Activated CD8-positive, alpha-beta T cell treated with anti-CD3 and anti-CD28 coated beads, Interleukin-2, amount 10 ng/mL, durations not matched to agents 7 days and 5 days (primary cell): ENCODE measurements around the gene NRN1L. TPM values are rescaled to one million over a fixed set of nuclear protein-coding genes. Genes with fewer than 3 reads are reported as not detected.

Experiments used
- ATAC-seq: fragments of 150-1000 bp; cut with Tn5 transposase; one replicate; pipeline ENCODE4 v1.10.0; 2021; ENCODE audit warnings: moderate library complexity
- CTCF ChIA-PET: fragments of 350-600 bp; sonication (Branson Sonifier 250); formaldehyde crosslinking; loops from one replicate; lab custom pipeline; 2021; ENCODE audit warnings: antibody characterized with exemption; lab: Charles Lee
- POLR2A ChIA-PET: fragments of 350-600 bp; sonication (Branson Sonifier 250); formaldehyde crosslinking; loops from one replicate; lab custom pipeline; 2021; ENCODE audit warnings: antibody characterized with exemption; lab: Charles Lee
- DNase-seq: peaks from one replicate; pipeline ENCODE4 v3.0.0-alpha.2; 2020
- H3K27ac Mint-ChIP-seq: one replicate; pipeline ENCODE4 v1.8.0; 2021; ENCODE audit warnings: mild to moderate bottlenecking, mixed read lengths
- H3K27me3 Mint-ChIP-seq: one replicate; pipeline ENCODE4 v1.8.0; 2021; ENCODE audit warnings: low read depth, mixed read lengths
- H3K36me3 Mint-ChIP-seq: one replicate; pipeline ENCODE4 v1.8.0; 2021; ENCODE audit warnings: low read depth, mixed read lengths
- H3K4me1 Mint-ChIP-seq: one replicate; pipeline ENCODE4 v1.8.0; 2021; ENCODE audit warnings: low read depth, mixed read lengths
- H3K4me3 Mint-ChIP-seq: one replicate; pipeline ENCODE4 v1.8.0; 2021; ENCODE audit warnings: mild to moderate bottlenecking, mixed read lengths
- H3K9me3 Mint-ChIP-seq: one replicate; pipeline ENCODE4 v1.8.0; 2022; ENCODE audit warnings: mixed read lengths; ENCODE audit not compliant: insufficient read depth
- total RNA-seq, 2 experiments: library from RNA; stranded (reverse); gene quantifications; one replicate each; pipeline ENCODE4 v1.2.3, GENCODE V29; 2021

Gene NRN1L
- total RNA-seq, 2 experiments from 2014 or later, result 1.2 to 1.4 TPM

DNA sequence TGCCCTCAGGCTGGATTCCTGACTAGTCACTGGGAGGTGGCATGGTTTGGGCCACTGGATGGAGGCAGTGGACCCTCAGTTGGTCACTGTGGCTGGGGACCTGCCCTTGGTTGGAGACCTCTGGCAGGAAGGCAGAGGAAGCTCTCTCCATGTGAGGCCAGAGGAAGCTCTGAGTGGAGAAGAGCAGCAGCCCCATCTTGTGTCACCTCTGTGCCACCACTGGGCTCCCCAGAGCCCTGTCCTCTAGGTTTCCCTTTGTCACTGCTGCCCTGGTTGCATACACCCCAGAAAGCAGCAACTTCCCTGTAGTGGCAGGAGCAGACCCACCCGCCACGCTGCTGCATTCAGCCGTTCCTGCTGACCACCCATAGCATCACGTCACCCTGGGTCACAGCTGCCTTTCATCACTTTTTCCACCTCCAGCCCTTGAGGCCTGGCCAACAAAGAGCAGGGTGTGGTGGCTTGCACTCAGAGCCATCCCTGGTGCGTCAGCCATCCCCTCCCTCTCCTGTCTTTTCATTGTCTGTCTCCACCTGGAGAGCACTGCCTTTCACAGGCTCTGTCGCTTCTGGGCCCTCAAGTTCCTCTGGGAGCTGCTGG is 35.0 kb downstream of the NRN1L start:
- Mint-ChIP-seq H3K27me3 (no peaks in the 10 kb centered on the region), H3K4me1 (peaks cover 24% of the 10 kb centered on the region), H3K4me3 (no peak overlapping the region), H3K27ac (no peak overlapping the region), H3K9me3 (no peaks in the 10 kb centered on the region), H3K36me3 (peaks cover 4% of the 10 kb centered on the region)
- POLR2A ChIA-PET, result interaction anchor here (0.6 to 1.4 kb wide), 4 partner anchors 12 to 35 kb away, joined by 3 to 4 read pairs (median 3); partner anchors contain the start of genes CTRL and PSKH1
- DNase-seq, result peak; percentile 37
- ATAC-seq, result peak; percentile 45
- CTCF ChIA-PET, result interaction anchor here (1.0 to 3.3 kb wide), 7 partner anchors 9 to 121 kb away, joined by 3 to 21 read pairs (median 5); no protein-coding TSS in a partner anchor

GRCh38 chr16:67922221-67922620 is 37.5 kb downstream of the NRN1L start:
- Mint-ChIP-seq H3K4me1 (peaks cover 19% of the 10 kb centered on the region), H3K4me3 (no peak overlapping the region), H3K36me3 (no peaks in the 10 kb centered on the region), H3K27ac (peak overlapping the region; percentile 44), H3K9me3 (no peaks in the 10 kb centered on the region), H3K27me3 (no peaks in the 10 kb centered on the region)
- DNase-seq (no peak), ATAC-seq (no peak)
- ChIA-PET POLR2A (interaction anchor here (1.2 to 4.6 kb wide), 2 partner anchors 9 to 14 kb away, joined by 3 to 19 read pairs; partner anchors contain the start of genes CTRL and PSMB10), CTCF (interaction anchor here (1.0 to 2.6 kb wide), 5 partner anchors 12 to 401 kb away, joined by 3 to 13 read pairs (median 4); no protein-coding TSS in a partner anchor)

- no peak for ATAC-seq
- Mint-ChIP-seq H3K36me3 (no peaks in the 10 kb centered on the region), H3K4me3 (no peak overlapping the region), H3K4me1 (peaks cover 14% of the 10 kb centered on the region), H3K9me3 (no peaks in the 10 kb centered on the region), H3K27me3 (no peaks in the 10 kb centered on the region), H3K27ac (no peak overlapping the region)
- DNase-seq, result no peak
- ChIA-PET CTCF (interaction anchor here (1.0 to 2.6 kb wide), 4 partner anchors 19 to 401 kb away, joined by 3 to 13 read pairs (median 4); no protein-coding TSS in a partner anchor), POLR2A (interaction anchor here (0.6 to 4.6 kb wide), 3 partner anchors 8 to 104 kb away, joined by 3 to 19 read pairs (median 3); partner anchors contain the start of genes CTRL and PSMB10)
These were observed 38.1 kb downstream of the NRN1L start for GRCh38 chr16:67922740-67923139.

DNA sequence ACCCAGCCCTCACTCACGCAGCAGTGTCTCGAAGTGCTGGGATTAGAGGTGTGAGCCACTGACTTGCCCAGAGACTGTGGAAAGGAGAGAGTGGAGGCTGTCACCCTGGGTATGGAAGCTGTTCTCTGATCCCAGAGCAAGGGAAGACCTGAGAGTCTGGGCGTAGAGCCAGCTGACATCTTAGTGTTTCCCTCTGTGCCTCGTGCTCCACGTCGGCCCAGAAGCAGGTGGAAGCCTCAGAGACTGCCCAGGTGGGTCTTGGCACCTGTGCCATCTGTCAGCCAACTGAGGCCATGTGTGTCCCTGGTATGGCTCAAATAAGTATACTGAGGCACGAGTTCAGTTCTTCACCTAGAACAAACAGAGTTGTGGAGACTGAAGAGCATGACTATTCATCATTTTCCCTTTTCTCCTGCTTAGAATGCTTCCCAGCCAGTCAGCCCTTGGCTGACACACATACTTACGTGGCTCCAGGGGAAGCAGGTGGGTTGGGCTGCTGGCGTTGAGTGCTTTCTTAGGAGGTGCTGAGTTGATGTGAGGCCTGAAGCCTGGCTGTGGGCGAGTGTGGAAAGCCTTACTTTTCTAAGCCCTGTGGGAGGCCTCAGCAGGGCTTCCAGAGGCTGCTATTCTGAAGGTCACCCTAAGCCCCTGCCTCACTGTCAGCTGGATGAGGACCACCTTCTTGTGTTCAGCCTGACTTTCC is 38.9 kb downstream of the NRN1L start:
- H3K4me1 Mint-ChIP-seq, result peaks cover 8% of the 10 kb centered on the region
- ChIA-PET CTCF (interaction anchor here (1.2 to 2.6 kb wide), 2 partner anchors 108 to 402 kb away, joined by 5 to 13 read pairs; no protein-coding TSS in a partner anchor), POLR2A (interaction anchor here (0.6 to 4.6 kb wide), 2 partner anchors 13 to 105 kb away, joined by 3 to 19 read pairs; partner anchors contain the start of gene PSMB10)
- no peak for ATAC-seq
- no peaks in the 10 kb centered on the region for H3K9me3 Mint-ChIP-seq
- no peak for DNase-seq
- no peaks in the 10 kb centered on the region for H3K27me3 Mint-ChIP-seq
- H3K27ac Mint-ChIP-seq, result no peak overlapping the region
- H3K4me3 Mint-ChIP-seq, result no peak overlapping the region
- peaks cover 2% of the 10 kb centered on the region for H3K36me3 Mint-ChIP-seq

GRCh38 chr16:67924140-67924906 is 39.6 kb downstream of the NRN1L start:
- Mint-ChIP-seq H3K9me3 (no peaks in the 10 kb centered on the region), H3K4me3 (no peak overlapping the region), H3K27ac (no peak overlapping the region), H3K4me1 (peaks cover 8% of the 10 kb centered on the region), H3K27me3 (no peaks in the 10 kb centered on the region), H3K36me3 (peaks cover 2% of the 10 kb centered on the region)
- DNase-seq (no peak), ATAC-seq (no peak)
- POLR2A ChIA-PET, result interaction anchor here (4.6 kb wide), 1 partner anchor 12 kb away, joined by 19 read pairs; the partner anchor contains the start of gene PSMB10
- CTCF ChIA-PET, result interaction anchor here (1.0 to 2.3 kb wide), 4 partner anchors 14 to 116 kb away, joined by 4 to 12 read pairs (median 4); partner anchors contain the start of gene NRN1L

- no peak for DNase-seq
These were observed 41.6 kb downstream of the NRN1L start for GRCh38 chr16:67926181-67926750.

DNA sequence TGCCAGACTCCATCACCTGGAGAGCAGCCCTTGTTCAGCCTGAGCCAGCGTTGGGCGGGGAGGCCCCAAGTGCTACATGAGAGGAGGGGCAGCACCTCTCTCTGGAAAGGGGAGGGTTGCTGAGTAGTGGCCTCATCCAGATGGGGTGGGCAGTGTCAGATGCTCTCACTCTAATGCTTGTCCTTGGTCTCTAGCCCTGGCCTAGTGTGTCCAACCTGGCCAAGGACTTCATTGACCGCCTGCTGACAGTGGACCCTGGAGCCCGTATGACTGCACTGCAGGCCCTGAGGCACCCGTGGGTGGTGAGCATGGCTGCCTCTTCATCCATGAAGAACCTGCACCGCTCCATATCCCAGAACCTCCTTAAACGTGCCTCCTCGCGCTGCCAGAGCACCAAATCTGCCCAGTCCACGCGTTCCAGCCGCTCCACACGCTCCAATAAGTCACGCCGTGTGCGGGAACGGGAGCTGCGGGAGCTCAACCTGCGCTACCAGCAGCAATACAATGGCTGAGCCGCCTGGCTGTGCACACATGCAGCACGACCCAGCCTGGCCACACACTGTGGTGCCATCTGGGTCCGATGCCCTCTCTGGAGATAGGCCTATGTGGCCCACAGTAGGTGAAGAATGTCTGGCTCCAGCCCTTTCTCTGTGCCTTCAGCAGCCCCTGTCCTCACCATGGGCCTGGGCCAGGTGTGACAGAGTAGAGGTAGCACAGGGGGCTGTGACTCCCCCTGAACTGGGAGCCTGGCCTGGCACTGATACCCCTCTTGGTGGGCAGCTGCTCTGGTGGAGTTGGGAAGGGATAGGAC is 42.7 kb downstream of the NRN1L start:
- Mint-ChIP-seq H3K27ac (no peak overlapping the region), H3K4me1 (peaks cover under 1% of the 10 kb centered on the region), H3K4me3 (no peak overlapping the region), H3K9me3 (no peaks in the 10 kb centered on the region), H3K36me3 (peaks cover 16% of the 10 kb centered on the region), H3K27me3 (no peaks in the 10 kb centered on the region)
- ATAC-seq (no peak), DNase-seq (no peak)
- ChIA-PET CTCF (interaction anchor here (1.0 to 2.8 kb wide), 8 partner anchors 12 to 138 kb away, joined by 3 to 16 read pairs (median 4); partner anchors contain the start of gene NRN1L), POLR2A (interaction anchor here (0.9 kb wide), 1 partner anchor 17 kb away, joined by 6 read pairs; no protein-coding TSS in a partner anchor)

More at GRCh38 chr16:67926181-67926750, 41.6 kb downstream of the NRN1L start:
- Mint-ChIP-seq H3K9me3 (no peaks in the 10 kb centered on the region), H3K4me1 (peaks cover 8% of the 10 kb centered on the region), H3K27me3 (no peaks in the 10 kb centered on the region), H3K36me3 (peaks cover 10% of the 10 kb centered on the region), H3K27ac (no peak overlapping the region), H3K4me3 (no peak overlapping the region)
- ATAC-seq, result no peak
- POLR2A ChIA-PET, result interaction anchor here (0.8 to 4.6 kb wide), 2 partner anchors 10 to 53 kb away, joined by 3 to 19 read pairs; partner anchors contain the start of gene PSMB10
- CTCF ChIA-PET, result interaction anchor here (0.8 to 2.3 kb wide), 3 partner anchors 11 to 42 kb away, joined by 3 to 12 read pairs (median 3); partner anchors contain the start of genes NRN1L and PSMB10

- ATAC-seq (no peak), DNase-seq (no peak)
- ChIA-PET POLR2A (interaction anchor here (0.9 to 1.5 kb wide), 2 partner anchors 42 to 123 kb away, joined by 3 read pairs; no protein-coding TSS in a partner anchor), CTCF (interaction anchor here (1.0 to 2.8 kb wide), 11 partner anchors 10 to 137 kb away, joined by 3 to 16 read pairs (median 3); partner anchors contain the start of genes NRN1L and PSKH1)
- peak overlapping the region; percentile 49 for H3K27ac Mint-ChIP-seq
- H3K27me3 Mint-ChIP-seq, result no peaks in the 10 kb centered on the region
- H3K4me3 Mint-ChIP-seq, result no peak overlapping the region
- H3K36me3 Mint-ChIP-seq, result peaks cover 19% of the 10 kb centered on the region
- H3K9me3 Mint-ChIP-seq, result no peaks in the 10 kb centered on the region
- H3K4me1 Mint-ChIP-seq, result no peaks in the 10 kb centered on the region
These were observed 43.5 kb downstream of the NRN1L start for GRCh38 chr16:67928147-67928546.

- H3K4me3 Mint-ChIP-seq, result no peak overlapping the region
- ChIA-PET CTCF (interaction anchor here (0.8 to 2.8 kb wide), 14 partner anchors 11 to 265 kb away, joined by 3 to 16 read pairs (median 3); partner anchors contain the start of genes NRN1L and PSKH1), POLR2A (interaction anchor here (0.9 to 1.5 kb wide), 2 partner anchors 43 to 123 kb away, joined by 3 read pairs; no protein-coding TSS in a partner anchor)
- H3K27me3 Mint-ChIP-seq, result no peaks in the 10 kb centered on the region
- peaks cover 2% of the 10 kb centered on the region for H3K4me1 Mint-ChIP-seq
- no peak overlapping the region for H3K27ac Mint-ChIP-seq
- peaks cover 22% of the 10 kb centered on the region for H3K36me3 Mint-ChIP-seq
- DNase-seq (peak; percentile 87), ATAC-seq (peak; percentile 86)
- H3K9me3 Mint-ChIP-seq, result no peaks in the 10 kb centered on the region
These were observed 44.1 kb downstream of the NRN1L start for GRCh38 chr16:67928561-67929364.
